Measurements from ENCODE around the gene OR51G2. TPM values are rescaled to one million over a fixed set of nuclear protein-coding genes. Genes with fewer than 3 reads are reported as not detected.

Gene OR51G2
- polyA plus RNA-seq, 4 donors: not detected

- DNase-seq (ENCODE audit: low read depth in 4 of 4, low spot score in 3 of 4): no peak
Observed at GRCh38 chr11:4881188-4881587, 38.0 kb downstream of the OR51G2 start.

GRCh38 chr11:4865855-4866254, 53.3 kb downstream of the OR51G2 start:
- DNase-seq (ENCODE audit: low read depth in 4 of 4, low spot score in 3 of 4): no peak

GRCh38 chr11:4863876-4864275, 55.3 kb downstream of the OR51G2 start:
- DNase-seq (ENCODE audit: low read depth in 4 of 4, low spot score in 3 of 4): no peak

Other genes starting within 250 kb of the OR51G2 start
- under 1 TPM; 0.64 to 1.00 (median 0.72) TPM for gene OR51E2, start 221.5 kb downstream of the OR51G2 start, polyA plus RNA-seq (ENCODE audit: insufficient read length in 4 of 4)
- gene MMP26, start 214.6 kb downstream of the OR51G2 start, polyA plus RNA-seq (ENCODE audit: insufficient read length in 4 of 4): under 1 TPM; 0.19 to 0.74 (median 0.25) TPM
- not detected for gene OR51F1, start 149.4 kb downstream of the OR51G2 start, polyA plus RNA-seq (ENCODE audit: insufficient read length in 4 of 4)
- not detected for gene OR52R1, start 115.0 kb downstream of the OR51G2 start, polyA plus RNA-seq (ENCODE audit: insufficient read length in 4 of 4)
- gene OR51F2, start 98.0 kb downstream of the OR51G2 start, polyA plus RNA-seq (ENCODE audit: insufficient read length in 4 of 4): not detected
- gene OR51S1, start 70.1 kb downstream of the OR51G2 start, polyA plus RNA-seq (ENCODE audit: insufficient read length in 4 of 4): not detected
- not detected for gene OR51T1, start 37.5 kb downstream of the OR51G2 start, polyA plus RNA-seq (ENCODE audit: insufficient read length in 4 of 4)
- gene OR51A7, start 15.6 kb downstream of the OR51G2 start, polyA plus RNA-seq (ENCODE audit: insufficient read length in 4 of 4): not detected
- gene OR51G1, start 5.0 kb upstream of the OR51G2 start, polyA plus RNA-seq (ENCODE audit: insufficient read length in 4 of 4): not detected
- gene OR51A4, start 28.3 kb upstream of the OR51G2 start, polyA plus RNA-seq (ENCODE audit: insufficient read length in 4 of 4): not detected
- gene OR51A2, start 36.4 kb upstream of the OR51G2 start, polyA plus RNA-seq (ENCODE audit: insufficient read length in 4 of 4): not detected
- gene OR51L1, start 75.5 kb upstream of the OR51G2 start, polyA plus RNA-seq (ENCODE audit: insufficient read length in 4 of 4): under 1 TPM in 1 of 4 donors, not detected in 3; 0.03 TPM
- gene OR52J3, start 127.2 kb upstream of the OR51G2 start, polyA plus RNA-seq (ENCODE audit: insufficient read length in 4 of 4): not detected
- not detected for gene OR52E2, start 140.3 kb upstream of the OR51G2 start, polyA plus RNA-seq (ENCODE audit: insufficient read length in 4 of 4)
- not detected for gene OR52E1, start 150.2 kb upstream of the OR51G2 start, polyA plus RNA-seq (ENCODE audit: insufficient read length in 4 of 4)
- gene OR52A5, start 219.0 kb upstream of the OR51G2 start, polyA plus RNA-seq (ENCODE audit: insufficient read length in 4 of 4): not detected
- under 1 TPM in 2 of 4 donors, not detected in 2; 0.03 TPM for gene OR52A1, start 235.4 kb upstream of the OR51G2 start, polyA plus RNA-seq (ENCODE audit: insufficient read length in 4 of 4)

Measured in right renal pelvis (tissue), 4 donors.